ENCODE data around the gene NTN1.
A peak's percentile ranks its signal among the peaks of the same experiment; 100 is the strongest.

The NTN1 gene

GRCh38 chr17:9107527-9107926 is 86.2 kb downstream of the NTN1 start:
- no peak overlapping the region for H3K9ac ChIP-seq (ENCODE audit: low read length in 2 of 2)
- peaks cover 11% of the 10 kb centered on the region for H3K4me1 ChIP-seq (ENCODE audit: control insufficient read depth, insufficient read depth, low read length)
- H3K4me3 ChIP-seq (ENCODE audit: low read length in 2 of 2) = no peak overlapping the region
- no peaks in the 10 kb centered on the region for H3K36me3 ChIP-seq (ENCODE audit: control insufficient read depth in 2 of 2, insufficient read depth in 2 of 2, low read length in 2 of 2)
- H3K9me3 ChIP-seq (ENCODE audit: control insufficient read depth in 2 of 2, low read length in 2 of 2) = no peaks in the 10 kb centered on the region
- H3K27me3 ChIP-seq (ENCODE audit: control insufficient read depth in 1 of 2, insufficient read depth in 2 of 2, low read length in 2 of 2) = no peaks in the 10 kb centered on the region
- H3K27ac ChIP-seq (ENCODE audit: low read length) = no peak overlapping the region

GRCh38 chr17:9108146-9108545 is 86.8 kb downstream of the NTN1 start:
- no peak overlapping the region for H3K4me3 ChIP-seq (ENCODE audit: low read length in 2 of 2)
- H3K4me1 ChIP-seq (ENCODE audit: control insufficient read depth, insufficient read depth, low read length) = peaks cover 11% of the 10 kb centered on the region
- H3K27me3 ChIP-seq (ENCODE audit: control insufficient read depth in 1 of 2, insufficient read depth in 2 of 2, low read length in 2 of 2) = no peaks in the 10 kb centered on the region
- no peak overlapping the region for H3K9ac ChIP-seq (ENCODE audit: low read length in 2 of 2)
- H3K27ac ChIP-seq (ENCODE audit: low read length) = no peak overlapping the region
- no peaks in the 10 kb centered on the region for H3K36me3 ChIP-seq (ENCODE audit: control insufficient read depth in 2 of 2, insufficient read depth in 2 of 2, low read length in 2 of 2)
- H3K9me3 ChIP-seq (ENCODE audit: control insufficient read depth in 2 of 2, low read length in 2 of 2) = no peaks in the 10 kb centered on the region

GRCh38 chr17:9109933-9110332 is 88.6 kb downstream of the NTN1 start:
- Histone ChIP-seq H3K4me3 (ENCODE audit: low read length in 2 of 2) (no peak overlapping the region), H3K27ac (ENCODE audit: low read length) (no peak overlapping the region), H3K27me3 (ENCODE audit: control insufficient read depth in 1 of 2, insufficient read depth in 2 of 2, low read length in 2 of 2) (no peaks in the 10 kb centered on the region), H3K36me3 (ENCODE audit: control insufficient read depth in 2 of 2, insufficient read depth in 2 of 2, low read length in 2 of 2) (no peaks in the 10 kb centered on the region), H3K9ac (ENCODE audit: low read length in 2 of 2) (no peak overlapping the region), H3K4me1 (ENCODE audit: control insufficient read depth, insufficient read depth, low read length) (peaks cover 8% of the 10 kb centered on the region), H3K9me3 (ENCODE audit: control insufficient read depth in 2 of 2, low read length in 2 of 2) (no peaks in the 10 kb centered on the region)

- Histone ChIP-seq H3K27ac (ENCODE audit: low read length) (no peak overlapping the region), H3K9me3 (ENCODE audit: control insufficient read depth in 2 of 2, low read length in 2 of 2) (no peaks in the 10 kb centered on the region), H3K36me3 (ENCODE audit: control insufficient read depth in 2 of 2, insufficient read depth in 2 of 2, low read length in 2 of 2) (no peaks in the 10 kb centered on the region), H3K27me3 (ENCODE audit: control insufficient read depth in 1 of 2, insufficient read depth in 2 of 2, low read length in 2 of 2) (no peaks in the 10 kb centered on the region), H3K9ac (ENCODE audit: low read length in 2 of 2) (no peak overlapping the region), H3K4me1 (ENCODE audit: control insufficient read depth, insufficient read depth, low read length) (peaks cover 8% of the 10 kb centered on the region), H3K4me3 (ENCODE audit: low read length in 2 of 2) (no peak overlapping the region)
Measured at GRCh38 chr17:9110501-9110900, 89.2 kb downstream of the NTN1 start.

- Histone ChIP-seq H3K36me3 (ENCODE audit: control insufficient read depth in 2 of 2, insufficient read depth in 2 of 2, low read length in 2 of 2) (no peaks in the 10 kb centered on the region), H3K4me1 (ENCODE audit: control insufficient read depth, insufficient read depth, low read length) (peaks cover 8% of the 10 kb centered on the region), H3K9me3 (ENCODE audit: control insufficient read depth in 2 of 2, low read length in 2 of 2) (no peaks in the 10 kb centered on the region), H3K27ac (ENCODE audit: low read length) (peak overlapping the region; percentile 46), H3K9ac (ENCODE audit: low read length in 2 of 2) (peak overlapping the region in 1 of 2 donors; percentile 21), H3K4me3 (ENCODE audit: low read length in 2 of 2) (peak overlapping the region; percentile 43 to 63), H3K27me3 (ENCODE audit: control insufficient read depth in 1 of 2, insufficient read depth in 2 of 2, low read length in 2 of 2) (no peaks in the 10 kb centered on the region)
Measured at GRCh38 chr17:9115214-9116191, 94.2 kb downstream of the NTN1 start.

- Histone ChIP-seq H3K27ac (ENCODE audit: low read length) (no peak overlapping the region), H3K36me3 (ENCODE audit: control insufficient read depth in 2 of 2, insufficient read depth in 2 of 2, low read length in 2 of 2) (no peaks in the 10 kb centered on the region), H3K9me3 (ENCODE audit: control insufficient read depth in 2 of 2, low read length in 2 of 2) (no peaks in the 10 kb centered on the region), H3K4me3 (ENCODE audit: low read length in 2 of 2) (no peak overlapping the region), H3K27me3 (ENCODE audit: control insufficient read depth in 1 of 2, insufficient read depth in 2 of 2, low read length in 2 of 2) (no peaks in the 10 kb centered on the region), H3K9ac (ENCODE audit: low read length in 2 of 2) (no peak overlapping the region), H3K4me1 (ENCODE audit: control insufficient read depth, insufficient read depth, low read length) (peaks cover 8% of the 10 kb centered on the region)
Measured at GRCh38 chr17:9116311-9116835, 95.1 kb downstream of the NTN1 start.

GRCh38 chr17:9116861-9117568 is 95.7 kb downstream of the NTN1 start:
- no peak overlapping the region for H3K9ac ChIP-seq (ENCODE audit: low read length in 2 of 2)
- no peaks in the 10 kb centered on the region for H3K36me3 ChIP-seq (ENCODE audit: control insufficient read depth in 2 of 2, insufficient read depth in 2 of 2, low read length in 2 of 2)
- peaks cover 8% of the 10 kb centered on the region for H3K4me1 ChIP-seq (ENCODE audit: control insufficient read depth, insufficient read depth, low read length)
- H3K4me3 ChIP-seq (ENCODE audit: low read length in 2 of 2) = no peak overlapping the region
- H3K27me3 ChIP-seq (ENCODE audit: control insufficient read depth in 1 of 2, insufficient read depth in 2 of 2, low read length in 2 of 2) = no peaks in the 10 kb centered on the region
- no peak overlapping the region for H3K27ac ChIP-seq (ENCODE audit: low read length)
- no peaks in the 10 kb centered on the region for H3K9me3 ChIP-seq (ENCODE audit: control insufficient read depth in 2 of 2, low read length in 2 of 2)

GRCh38 chr17:9120471-9120870 is 99.2 kb downstream of the NTN1 start:
- no peaks in the 10 kb centered on the region for H3K27me3 ChIP-seq (ENCODE audit: control insufficient read depth in 1 of 2, insufficient read depth in 2 of 2, low read length in 2 of 2)
- H3K27ac ChIP-seq (ENCODE audit: low read length) = no peak overlapping the region
- no peaks in the 10 kb centered on the region for H3K9me3 ChIP-seq (ENCODE audit: control insufficient read depth in 2 of 2, low read length in 2 of 2)
- no peaks in the 10 kb centered on the region for H3K36me3 ChIP-seq (ENCODE audit: control insufficient read depth in 2 of 2, insufficient read depth in 2 of 2, low read length in 2 of 2)
- no peak overlapping the region for H3K4me3 ChIP-seq (ENCODE audit: low read length in 2 of 2)
- H3K9ac ChIP-seq (ENCODE audit: low read length in 2 of 2) = no peak overlapping the region
- peaks cover 2% of the 10 kb centered on the region for H3K4me1 ChIP-seq (ENCODE audit: control insufficient read depth, insufficient read depth, low read length)

- Histone ChIP-seq H3K27me3 (ENCODE audit: control insufficient read depth in 1 of 2, insufficient read depth in 2 of 2, low read length in 2 of 2) (no peaks in the 10 kb centered on the region), H3K4me3 (ENCODE audit: low read length in 2 of 2) (no peak overlapping the region), H3K36me3 (ENCODE audit: control insufficient read depth in 2 of 2, insufficient read depth in 2 of 2, low read length in 2 of 2) (no peaks in the 10 kb centered on the region), H3K4me1 (ENCODE audit: control insufficient read depth, insufficient read depth, low read length) (peaks cover 2% of the 10 kb centered on the region), H3K9ac (ENCODE audit: low read length in 2 of 2) (no peak overlapping the region), H3K9me3 (ENCODE audit: control insufficient read depth in 2 of 2, low read length in 2 of 2) (no peaks in the 10 kb centered on the region), H3K27ac (ENCODE audit: low read length) (no peak overlapping the region)
Measured at GRCh38 chr17:9121186-9121820, 100.0 kb downstream of the NTN1 start.

Data from stomach smooth muscle (tissue), 2 donors.